ENCODE data around the gene CALCOCO1. TPM values are rescaled to one million over a fixed set of nuclear protein-coding genes. Genes with fewer than 3 reads are reported as not detected.

Gene CALCOCO1
- total RNA-seq, 4 donors from 2014 or later = 400 to 469 (median 424) TPM

DNA sequence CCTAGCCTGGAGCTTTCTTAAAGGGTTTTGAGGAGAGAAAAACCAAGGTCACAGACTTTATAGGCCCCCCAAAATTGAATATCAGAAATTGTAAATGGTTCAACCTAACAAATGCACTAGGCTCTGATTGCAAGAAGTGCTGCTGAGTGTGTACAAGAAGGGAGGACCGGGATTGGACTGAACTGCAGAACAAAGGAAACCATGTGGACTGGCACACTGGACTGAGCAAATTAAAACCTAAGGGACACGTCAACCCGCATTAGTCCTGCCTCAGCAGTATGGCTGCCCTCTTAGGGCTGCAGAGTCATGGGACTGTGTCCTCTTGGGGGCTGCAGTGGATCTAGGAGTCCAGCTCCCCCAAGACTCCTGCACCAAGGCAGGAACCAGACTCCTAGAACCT, 25.4 kb upstream of the CALCOCO1 start:
- Histone ChIP-seq H3K27ac (peak overlapping the region in 1 of 4 donors; percentile 81), H3K36me3 (no peaks in the 10 kb centered on the region), H3K4me1 (peaks cover 0 to 39% (median 11%) of the 10 kb centered on the region in 3 donors), H3K27me3 (peaks cover 55% of the 10 kb centered on the region), H3K9me3 (no peaks in the 10 kb centered on the region), H3K4me3 (no peak overlapping the region)
- no peak for ATAC-seq
- 79 to 93% methylated on average over 2 to 3 of the region's 3 CpGs for WGBS, 2 donors (ENCODE audit: low coverage in 1 of 2)
- TF ChIP-seq, protein P1, sequence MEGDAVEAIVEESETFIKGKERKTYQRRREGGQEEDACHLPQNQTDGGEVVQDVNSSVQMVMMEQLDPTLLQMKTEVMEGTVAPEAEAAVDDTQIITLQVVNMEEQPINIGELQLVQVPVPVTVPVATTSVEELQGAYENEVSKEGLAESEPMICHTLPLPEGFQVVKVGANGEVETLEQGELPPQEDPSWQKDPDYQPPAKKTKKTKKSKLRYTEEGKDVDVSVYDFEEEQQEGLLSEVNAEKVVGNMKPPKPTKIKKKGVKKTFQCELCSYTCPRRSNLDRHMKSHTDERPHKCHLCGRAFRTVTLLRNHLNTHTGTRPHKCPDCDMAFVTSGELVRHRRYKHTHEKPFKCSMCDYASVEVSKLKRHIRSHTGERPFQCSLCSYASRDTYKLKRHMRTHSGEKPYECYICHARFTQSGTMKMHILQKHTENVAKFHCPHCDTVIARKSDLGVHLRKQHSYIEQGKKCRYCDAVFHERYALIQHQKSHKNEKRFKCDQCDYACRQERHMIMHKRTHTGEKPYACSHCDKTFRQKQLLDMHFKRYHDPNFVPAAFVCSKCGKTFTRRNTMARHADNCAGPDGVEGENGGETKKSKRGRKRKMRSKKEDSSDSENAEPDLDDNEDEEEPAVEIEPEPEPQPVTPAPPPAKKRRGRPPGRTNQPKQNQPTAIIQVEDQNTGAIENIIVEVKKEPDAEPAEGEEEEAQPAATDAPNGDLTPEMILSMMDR (IDR thresholded peaks at IDR 0.05) = no peak
- TF ChIP-seq POLR2AphosphoS5 (IDR thresholded peaks at IDR 0.05) = no peak
- no peak for TF ChIP-seq POLR2A (IDR thresholded peaks at IDR 0.05)
- TF ChIP-seq EP300 (IDR thresholded peaks at IDR 0.05) = no peak

DNA sequence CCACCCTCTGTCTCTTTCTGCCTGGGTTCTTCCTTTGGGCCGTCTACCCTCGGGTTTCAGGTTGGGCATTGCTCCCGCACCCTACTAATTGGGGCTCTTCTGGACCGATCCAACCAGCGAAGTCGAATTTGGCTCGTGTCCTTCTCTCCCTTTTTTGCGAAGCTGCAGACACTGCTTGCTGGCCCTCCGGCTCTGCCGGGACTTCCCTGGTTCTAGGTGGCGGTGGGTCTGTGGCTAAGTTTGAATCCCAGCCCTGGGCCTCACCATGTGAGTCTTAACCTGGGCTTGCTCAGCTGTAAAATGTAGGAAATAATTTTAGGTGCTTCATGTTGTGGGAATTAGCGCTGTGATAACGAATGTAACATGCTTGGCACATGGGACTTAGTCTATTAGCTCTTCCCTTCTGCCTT, 24.9 kb upstream of the CALCOCO1 start:
- peaks cover 0 to 37% (median 11%) of the 10 kb centered on the region in 3 donors for H3K4me1 ChIP-seq
- peak overlapping the region; percentile 41 to 55 for H3K4me3 ChIP-seq
- 31 to 90% methylated on average over 2 to 6 of the region's 13 CpGs for WGBS, 2 donors (ENCODE audit: low coverage in 1 of 2)
- no peak for ATAC-seq
- peaks cover 55% of the 10 kb centered on the region for H3K27me3 ChIP-seq
- H3K27ac ChIP-seq = peak overlapping the region in 3 of 4 donors; percentile 73 to 81 (median 78)
- no peaks in the 10 kb centered on the region for H3K9me3 ChIP-seq
- no peak for TF ChIP-seq EP300 (IDR thresholded peaks at IDR 0.05)
- no peak for TF ChIP-seq POLR2AphosphoS5 (IDR thresholded peaks at IDR 0.05)
- TF ChIP-seq POLR2A (IDR thresholded peaks at IDR 0.05) = no peak
- TF ChIP-seq, protein P1 (IDR thresholded peaks at IDR 0.05) = no peak
- H3K36me3 ChIP-seq = no peaks in the 10 kb centered on the region

DNA sequence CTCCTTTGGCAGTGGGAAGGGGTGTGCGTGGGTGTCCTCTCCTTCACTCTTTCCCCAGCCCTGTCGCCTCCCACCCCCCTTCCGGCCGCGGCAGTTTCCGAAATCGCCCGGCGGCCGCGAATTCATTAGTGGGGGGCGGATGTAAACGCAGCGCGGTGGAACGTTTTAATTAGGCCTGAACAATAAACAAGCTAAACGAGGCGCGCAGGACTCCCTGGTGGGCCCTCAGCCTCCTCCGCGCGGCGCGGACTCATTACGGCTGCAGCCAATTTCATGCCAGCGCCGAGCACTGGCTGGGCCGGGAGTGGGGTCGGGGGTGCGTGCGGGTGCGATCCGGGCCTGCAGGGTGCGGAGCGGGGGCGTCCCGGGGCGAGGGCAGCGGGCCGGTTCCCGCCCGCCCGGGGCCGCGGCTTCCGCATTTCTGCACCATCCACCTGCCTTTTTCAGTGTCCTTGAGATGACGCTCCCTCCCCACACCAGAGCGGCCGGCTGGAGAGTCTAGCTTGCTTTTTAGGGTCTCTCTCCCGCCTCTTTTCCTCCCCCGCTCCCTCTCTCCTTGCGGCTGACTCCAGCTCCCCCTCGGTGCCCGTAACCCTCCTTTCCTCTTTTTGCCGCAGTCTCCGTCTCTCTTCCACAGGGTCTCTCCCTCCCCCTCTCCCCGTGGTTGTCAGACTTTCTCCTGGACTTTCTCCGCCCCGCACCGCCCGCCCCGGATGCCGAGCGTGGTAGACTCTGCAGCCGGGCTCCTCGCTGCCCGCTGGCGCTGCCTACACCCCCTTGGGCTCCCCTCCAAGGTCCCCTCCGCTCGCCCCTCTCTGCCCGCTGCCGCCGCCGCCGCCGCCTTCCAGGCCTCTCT, 24.3 kb upstream of the CALCOCO1 start, which contains the start of gene CISTR:
TSS of gene CISTR (minus strand) at position 644 of the 856 bp plus-strand sequence.
- Histone ChIP-seq H3K36me3 (no peaks in the 10 kb centered on the region), H3K9me3 (no peaks in the 10 kb centered on the region), H3K4me1 (peaks cover 0 to 36% (median 11%) of the 10 kb centered on the region in 3 donors), H3K4me3 (peak within 1 kb of the TSS; percentile 41 to 55), H3K27me3 (peaks cover 54% of the 10 kb centered on the region), H3K27ac (peak within 1 kb of the TSS in 3 of 4 donors; percentile 73 to 81 (median 78))
- 1 to 8% methylated on average over 11 to 20 of the region's 76 CpGs for WGBS, 2 donors (ENCODE audit: low coverage in 1 of 2)
- TF ChIP-seq POLR2A (IDR thresholded peaks at IDR 0.05) (no peak), POLR2AphosphoS5 (IDR thresholded peaks at IDR 0.05) (no peak), EP300 (IDR thresholded peaks at IDR 0.05) (no peak)
- TF ChIP-seq, protein P1 (IDR thresholded peaks at IDR 0.05) = no peak
- ATAC-seq = peak; percentile 50

DNA sequence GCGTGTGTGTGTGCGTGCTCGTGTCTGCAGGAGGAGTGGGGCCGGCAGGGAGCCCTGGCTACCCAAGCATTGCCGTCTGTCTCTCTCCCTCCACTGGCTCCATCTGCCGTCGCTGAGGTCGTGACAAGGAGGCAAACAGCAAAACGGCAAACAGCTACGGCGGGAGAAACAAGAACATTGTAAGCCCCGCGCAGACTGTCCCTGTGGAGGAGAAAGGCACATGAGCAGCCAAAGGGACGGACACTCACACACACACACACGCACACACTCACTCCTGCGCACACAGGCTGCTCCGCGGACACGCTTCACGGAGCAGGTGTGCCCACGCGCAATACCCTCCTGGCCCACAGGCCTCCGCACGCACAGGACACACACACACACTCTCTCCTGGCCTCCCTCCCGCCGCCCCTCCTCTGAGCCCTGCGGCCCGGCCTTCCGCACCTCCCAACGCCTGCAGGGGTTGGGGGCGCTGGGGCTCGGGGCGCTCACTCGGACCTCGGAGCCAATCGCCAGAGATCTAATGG, 23.6 kb upstream of the CALCOCO1 start:
- Histone ChIP-seq H3K4me3 (peak overlapping the region; percentile 41 to 55), H3K27ac (peak overlapping the region in 3 of 4 donors; percentile 73 to 81 (median 78)), H3K36me3 (no peaks in the 10 kb centered on the region), H3K27me3 (peaks cover 54% of the 10 kb centered on the region), H3K9me3 (no peaks in the 10 kb centered on the region), H3K4me1 (peaks cover 0 to 36% (median 11%) of the 10 kb centered on the region in 3 donors)
- 1 to 30% methylated on average over 2 to 19 of the region's 36 CpGs for WGBS, 2 donors (ENCODE audit: low coverage in 1 of 2)
- peak; percentile 8 for ATAC-seq
- TF ChIP-seq EP300 (IDR thresholded peaks at IDR 0.05) (no peak), POLR2AphosphoS5 (IDR thresholded peaks at IDR 0.05) (no peak), POLR2A (IDR thresholded peaks at IDR 0.05) (no peak)

DNA sequence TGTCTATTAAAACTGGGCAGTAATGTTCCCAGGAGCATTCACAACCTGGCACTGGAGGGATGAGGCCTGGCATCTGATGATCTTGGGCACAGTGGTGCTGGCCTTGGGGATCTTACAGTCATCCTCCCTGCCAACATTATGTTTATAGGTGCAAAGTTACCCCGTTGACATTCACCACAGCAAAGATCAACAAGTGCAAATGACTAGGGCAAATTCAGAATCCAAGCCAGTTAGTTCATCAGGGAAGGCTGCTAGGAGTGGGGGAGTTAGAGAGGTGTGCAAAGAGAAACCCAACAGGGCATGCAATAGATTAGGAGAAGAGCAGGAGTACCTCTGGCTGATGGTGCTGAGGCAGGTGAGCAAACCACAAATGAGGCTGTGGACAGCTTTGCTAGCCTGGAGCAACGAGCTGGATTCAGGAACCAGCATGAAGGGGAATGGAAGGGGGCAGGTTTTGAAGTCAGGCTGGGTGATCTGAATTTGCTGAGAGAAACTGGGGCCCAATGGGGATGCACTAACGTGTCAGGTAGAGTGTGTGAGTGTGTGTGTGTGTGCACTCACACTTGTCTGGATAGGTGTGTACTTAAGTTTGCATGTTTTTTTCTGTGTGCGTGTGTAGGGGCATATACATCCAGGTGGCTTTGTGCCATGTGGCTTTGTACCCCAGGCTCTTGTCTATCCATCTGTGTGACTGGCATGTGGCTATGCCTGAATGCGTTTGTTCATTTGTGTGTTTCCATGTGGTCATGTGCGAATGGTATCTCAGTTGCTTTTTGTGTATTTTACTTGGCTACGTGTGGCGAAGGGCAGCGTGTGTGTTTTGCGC, 22.9 kb upstream of the CALCOCO1 start:
- ATAC-seq = no peak
- H3K36me3 ChIP-seq = no peaks in the 10 kb centered on the region
- peaks cover 54% of the 10 kb centered on the region for H3K27me3 ChIP-seq
- H3K4me3 ChIP-seq = peak overlapping the region in 1 of 2 donors; percentile 55
- peaks cover 0 to 36% (median 11%) of the 10 kb centered on the region in 3 donors for H3K4me1 ChIP-seq
- H3K9me3 ChIP-seq = no peaks in the 10 kb centered on the region
- 43 to 50% methylated on average over 4 to 8 of the region's 10 CpGs for WGBS, 2 donors (ENCODE audit: low coverage in 1 of 2)
- no peak for TF ChIP-seq POLR2AphosphoS5 (IDR thresholded peaks at IDR 0.05)
- TF ChIP-seq, protein P1 (IDR thresholded peaks at IDR 0.05) = no peak
- H3K27ac ChIP-seq = no peak overlapping the region
